ENCODE results near the gene ROR1.
"Not testable (repeated sequence)": the region's sequence is repeated elsewhere in the genome, so short reads cannot be mapped to it uniquely, and the experiment has no call there.

The ROR1 gene

GRCh38 chr1:63825111-63825510 lies 51.3 kb downstream of the ROR1 start:
- DNase-seq: no peak

GRCh38 chr1:63826246-63826861 lies 52.5 kb downstream of the ROR1 start:
- DNase-seq: not testable (repeated sequence)

DNA sequence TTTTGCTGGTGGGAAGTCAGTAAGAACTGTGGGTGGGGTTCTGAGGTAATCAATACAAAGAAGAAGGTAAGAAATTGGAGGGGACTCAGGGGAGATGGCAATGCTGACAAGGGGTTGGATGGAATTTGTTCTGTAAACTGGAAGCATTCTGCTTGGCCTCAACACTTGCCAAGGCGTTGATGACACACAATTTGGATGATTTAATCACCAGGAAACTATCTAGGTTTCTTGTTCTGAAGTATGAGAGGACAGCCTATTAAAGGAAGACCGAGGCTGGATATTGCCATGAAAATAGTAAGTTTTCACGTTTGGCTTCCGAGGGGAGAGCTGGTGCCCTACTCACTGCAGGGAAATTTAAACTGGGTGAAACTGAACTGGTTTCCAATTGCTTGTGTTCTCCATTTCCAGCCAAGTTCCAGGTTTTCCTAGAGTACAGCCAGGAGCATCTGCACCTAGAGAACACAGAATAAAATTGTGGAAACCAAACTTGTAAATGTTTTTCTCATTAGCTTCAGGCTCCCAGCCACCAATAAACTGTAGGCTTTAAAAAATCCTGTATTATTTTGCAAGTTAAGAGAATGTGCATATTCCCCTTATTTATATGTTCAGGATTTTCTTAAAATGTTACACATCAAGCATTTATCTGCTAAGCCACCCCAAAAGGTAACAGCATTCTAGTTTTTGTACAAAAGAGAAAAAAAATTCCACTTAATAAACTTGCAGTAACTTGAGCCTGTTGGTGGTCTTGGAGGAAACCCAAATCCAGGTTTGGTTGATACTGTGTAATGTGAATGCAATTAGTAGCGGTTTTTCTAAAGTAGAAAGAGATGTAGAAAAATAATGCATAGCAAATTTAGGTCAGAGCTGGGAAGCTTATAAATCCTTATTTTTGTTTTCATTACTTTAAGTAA lies 53.8 kb downstream of the ROR1 start:
- DNase-seq: no peak

- DNase-seq: no peak
Measured at GRCh38 chr1:63828322-63829044, 54.7 kb downstream of the ROR1 start.

DNA sequence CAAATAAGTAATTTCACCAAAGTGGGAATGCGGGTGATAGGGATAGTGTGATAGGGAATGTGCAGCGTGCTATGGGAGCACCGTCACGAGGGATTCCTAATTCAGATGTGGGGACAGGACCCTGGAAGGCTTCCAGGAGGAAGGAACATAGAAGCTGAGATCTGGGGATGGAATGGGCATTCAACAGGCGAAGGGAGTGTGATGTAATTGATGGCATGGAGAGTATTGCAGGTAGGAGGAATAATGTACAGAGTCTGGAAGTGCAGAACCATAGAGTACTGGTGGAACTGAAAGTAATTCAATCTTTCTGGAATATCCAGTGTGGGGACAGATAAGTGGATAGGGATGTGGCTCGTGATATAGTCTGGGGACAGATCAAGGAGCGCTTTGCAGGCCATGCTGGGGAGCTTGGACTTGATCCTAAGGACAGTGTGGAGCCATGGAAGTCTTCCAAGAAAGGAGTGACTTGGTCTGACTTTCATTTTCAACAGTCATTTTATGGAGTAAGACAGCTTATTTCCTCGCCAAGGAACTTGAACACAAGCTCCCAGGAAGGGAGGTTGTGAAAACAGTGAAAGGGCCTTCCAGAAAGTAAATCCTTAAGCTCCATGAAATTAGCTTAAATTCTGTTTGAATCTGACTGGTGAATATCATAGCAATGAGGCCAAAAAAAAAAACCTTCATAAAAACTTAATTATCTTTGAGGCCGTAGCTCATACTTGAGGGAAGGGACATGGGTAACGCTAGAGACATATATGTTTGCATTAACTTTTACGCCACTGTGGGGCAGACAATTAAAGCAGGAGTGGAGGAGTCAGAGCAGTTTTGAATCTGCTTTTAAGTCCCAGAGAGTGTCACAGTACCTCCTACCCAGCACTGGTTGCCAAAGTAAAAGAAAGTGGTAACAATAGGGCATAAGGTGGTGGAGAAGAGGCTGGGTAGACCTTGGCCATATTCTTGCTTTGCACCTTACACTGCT lies 55.8 kb downstream of the ROR1 start:
- no peak for DNase-seq

- DNase-seq: no peak
Measured at GRCh38 chr1:63831409-63831808, 57.6 kb downstream of the ROR1 start.

DNA sequence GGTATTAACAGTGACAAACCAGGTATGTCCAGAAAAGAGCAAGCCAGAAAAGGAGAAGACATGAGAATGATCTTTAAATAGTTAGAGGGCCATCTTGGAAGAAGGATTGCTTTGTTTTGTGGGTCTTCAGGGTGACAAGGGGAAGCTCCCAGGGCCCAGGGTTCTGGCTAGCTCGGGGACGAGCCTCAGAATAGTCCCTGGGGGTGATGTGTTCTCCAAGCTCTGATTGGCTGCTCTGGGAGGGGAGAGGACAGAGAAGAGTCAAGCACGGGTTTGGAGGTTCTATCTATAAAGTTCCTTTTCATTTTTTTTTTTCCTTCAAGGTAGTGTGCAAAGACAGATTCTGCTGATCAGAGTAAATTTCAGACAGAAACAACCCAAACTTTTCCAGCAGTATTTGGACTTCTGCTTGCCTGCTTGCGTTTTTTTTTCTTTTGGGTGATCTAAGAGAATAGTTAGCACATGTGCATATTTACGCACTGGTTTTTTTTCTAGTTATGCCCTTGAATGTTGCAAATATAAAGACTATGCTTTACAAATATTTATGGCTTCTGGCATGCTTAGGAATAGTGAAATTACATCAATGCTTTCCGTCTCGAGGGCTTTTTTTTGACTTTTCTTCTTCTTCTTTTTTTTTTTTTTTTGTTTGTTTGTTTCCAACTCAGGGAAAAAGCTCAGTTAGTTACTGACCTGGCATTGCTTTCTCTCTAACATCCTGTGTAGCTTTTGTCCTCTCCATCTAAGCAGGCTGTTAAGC lies 59.7 kb downstream of the ROR1 start:
- DNase-seq: no peak

GRCh38 chr1:63835128-63835527 lies 61.3 kb downstream of the ROR1 start:
- no peak for DNase-seq

DNA sequence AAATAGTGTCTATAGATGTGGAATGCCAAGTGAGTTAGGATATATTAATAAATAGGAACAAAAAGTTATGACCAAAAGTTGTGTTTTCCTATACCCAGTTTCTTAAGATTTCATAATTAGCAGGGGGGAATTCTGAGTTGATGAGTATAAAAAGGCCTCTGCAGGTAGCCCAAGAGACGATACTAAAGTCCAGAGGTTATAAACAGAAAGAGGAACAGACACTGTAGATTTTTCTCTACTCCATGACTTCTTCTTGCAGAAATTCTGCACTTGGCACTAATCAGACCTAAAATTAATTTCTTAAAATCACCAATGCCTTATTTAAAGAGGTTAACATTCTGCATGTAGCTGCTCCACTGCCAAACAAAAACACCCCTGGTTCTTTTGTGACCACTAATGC lies 62.6 kb downstream of the ROR1 start:
- no peak for DNase-seq

- DNase-seq: no peak
Measured at GRCh38 chr1:63836830-63837229, 63.0 kb downstream of the ROR1 start.

GRCh38 chr1:63843010-63843409 lies 69.2 kb downstream of the ROR1 start:
- no peak for DNase-seq

- DNase-seq: no peak
Measured at GRCh38 chr1:63843884-63844283, 70.1 kb downstream of the ROR1 start.

- DNase-seq: no peak
Measured at GRCh38 chr1:63845346-63845745, 71.5 kb downstream of the ROR1 start.

- DNase-seq: no peak
Measured at GRCh38 chr1:63847308-63847910, 73.6 kb downstream of the ROR1 start.

DNA sequence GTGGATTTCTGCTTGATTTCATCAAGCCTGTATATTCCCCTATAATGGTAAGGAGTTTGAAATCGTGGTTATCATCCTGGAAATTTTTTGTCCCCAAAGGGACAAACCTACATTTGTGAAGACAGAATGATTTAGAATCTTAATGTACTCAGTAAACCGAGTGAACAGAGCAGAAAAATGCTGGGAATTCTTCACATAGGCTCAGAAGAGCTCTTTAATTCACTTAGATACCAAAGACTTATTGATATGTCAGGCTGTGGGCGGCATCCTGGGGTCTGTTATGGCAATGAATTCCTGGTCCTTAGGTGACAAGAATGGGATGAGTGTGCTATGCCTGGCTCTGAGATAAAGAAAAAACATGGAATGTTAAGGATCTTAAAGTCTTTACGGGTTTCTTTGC lies 74.9 kb downstream of the ROR1 start:
- DNase-seq: no peak

DNA sequence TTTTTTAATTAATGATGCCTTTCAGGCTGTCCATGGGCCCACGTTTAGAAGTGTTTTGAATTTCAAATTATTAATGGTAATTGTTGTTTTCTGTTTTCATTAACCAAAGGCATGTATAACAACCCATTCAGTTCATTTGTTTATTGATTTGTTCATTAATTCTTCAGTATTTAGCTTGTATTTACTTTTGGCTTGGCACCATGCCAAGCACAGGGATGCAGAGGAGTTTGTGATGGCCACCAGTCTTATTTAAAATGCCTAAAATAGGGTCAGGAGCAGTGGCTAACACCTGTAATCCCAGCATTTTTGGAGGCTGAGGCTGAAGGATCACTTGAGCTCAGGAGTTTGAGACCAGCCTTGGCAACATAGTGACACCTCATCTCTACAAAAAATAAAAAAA lies 75.3 kb downstream of the ROR1 start:
- DNase-seq: no peak

DNA sequence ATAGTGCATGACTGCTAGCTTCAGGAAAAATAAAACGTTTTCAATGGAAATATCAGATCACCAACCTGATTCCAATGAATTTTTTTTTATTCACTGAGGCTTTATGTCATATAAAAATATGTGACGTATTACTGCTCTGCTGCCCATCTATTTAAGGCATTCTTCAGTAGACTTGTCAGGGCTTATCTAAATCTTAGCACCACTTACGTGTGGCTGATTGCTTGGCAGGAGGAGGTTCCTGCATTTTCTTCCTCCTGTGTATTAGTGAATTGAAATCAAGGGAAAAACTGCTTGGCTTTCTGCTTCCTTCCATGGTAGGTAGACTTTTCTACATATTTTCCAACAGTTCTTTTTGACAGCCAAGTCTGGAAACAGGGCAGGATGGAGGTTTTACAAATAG lies 80.3 kb downstream of the ROR1 start:
- no peak for DNase-seq

DNA sequence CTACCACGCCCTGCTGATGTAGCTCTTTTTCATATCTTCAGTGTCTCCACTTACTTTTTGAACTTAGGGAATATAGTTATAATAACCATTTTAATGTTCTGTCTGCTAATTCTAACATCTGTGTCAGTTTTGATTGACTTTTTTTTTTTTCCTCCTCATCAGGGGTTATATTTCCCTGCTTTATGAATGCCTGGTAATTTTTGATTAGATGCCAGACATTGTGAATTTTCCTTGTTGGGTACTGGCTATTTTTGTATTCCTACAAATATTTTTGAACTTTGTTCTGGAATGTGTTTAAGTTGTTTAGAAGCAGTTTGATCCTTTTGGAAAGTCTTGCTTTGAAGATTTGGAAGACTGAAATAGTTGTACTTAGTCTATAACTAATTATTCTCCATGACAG lies 82.1 kb downstream of the ROR1 start:
- no peak for DNase-seq

GRCh38 chr1:63856924-63857323 lies 83.1 kb downstream of the ROR1 start:
- DNase-seq: no peak

- DNase-seq: no peak
Measured at GRCh38 chr1:63857478-63857877, 83.7 kb downstream of the ROR1 start.

- no peak for DNase-seq
Measured at GRCh38 chr1:63858153-63858552, 84.3 kb downstream of the ROR1 start.

Measured in activated CD4-positive, alpha-beta T cell treated with anti-CD3 and anti-CD28 coated beads for 4 hours (primary cell).